HFF-Myc (cell line): Measurements from ENCODE around the gene ICAM4.
A peak's percentile ranks its signal among the peaks of the same experiment; 100 is the strongest.

Source experiments
- DNase-seq: peaks from one replicate; pipeline ENCODE4 v3.0.0-alpha.2; 2011; ENCODE audit warnings: low read depth; ENCODE audit errors: extremely low read depth
- H3K4me3 ChIP-seq: replicated peaks from 2 replicates; pipeline ENCODE4 v1.5.1; 2011; ENCODE audit warnings: low read depth, mild to moderate bottlenecking, control low read depth, low read length
- CTCF ChIP-seq: IDR thresholded peaks from 2 replicates; pipeline ENCODE4 v1.5.1; 2012; ENCODE audit warnings: mild to moderate bottlenecking, low read depth, low read length, control low read depth; ENCODE audit errors: missing control alignments

Gene ICAM4

GRCh38 chr19:10268071-10268470, 18.7 kb upstream of the ICAM4 start:
- no peak overlapping the region for H3K4me3 ChIP-seq
- TF ChIP-seq CTCF, result no peak
- DNase-seq, result no peak

- DNase-seq, result no peak
- H3K4me3 ChIP-seq, result no peak overlapping the region
- TF ChIP-seq CTCF, result peak; percentile 87
Observed at GRCh38 chr19:10269333-10270179, 17.2 kb upstream of the ICAM4 start.

- TF ChIP-seq CTCF, result no peak
- no peak for DNase-seq
- no peak overlapping the region for H3K4me3 ChIP-seq
Observed at GRCh38 chr19:10270180-10270615, 16.6 kb upstream of the ICAM4 start.

- no peak for TF ChIP-seq CTCF
- peak within 1 kb of the TSS; percentile 32 for H3K4me3 ChIP-seq
- no peak for DNase-seq
Observed at GRCh38 chr19:10270616-10271394, 15.9 kb upstream of the ICAM4 start, which contains the start of gene ICAM1. Gene ICAM1 (plus strand): TSS chr19:10271120. CDS start chr19:10271160, 40 bp downstream.

GRCh38 chr19:10271543-10272086, 15.1 kb upstream of the ICAM4 start:
- TF ChIP-seq CTCF, result no peak
- H3K4me3 ChIP-seq, result peak overlapping the region; percentile 32
- no peak for DNase-seq

GRCh38 chr19:10274589-10274988, 12.2 kb upstream of the ICAM4 start:
- DNase-seq, result no peak
- H3K4me3 ChIP-seq, result no peak overlapping the region
- TF ChIP-seq CTCF, result no peak
